Globus pallidus (tissue), 1 donor: ENCODE results near the gene HSD17B8.

ENCODE experiments used
- DNase-seq: peaks from one replicate; pipeline ENCODE4 v3.0.0-alpha.2; 2015; ENCODE audit warnings: low spot score

Gene HSD17B8

DNA sequence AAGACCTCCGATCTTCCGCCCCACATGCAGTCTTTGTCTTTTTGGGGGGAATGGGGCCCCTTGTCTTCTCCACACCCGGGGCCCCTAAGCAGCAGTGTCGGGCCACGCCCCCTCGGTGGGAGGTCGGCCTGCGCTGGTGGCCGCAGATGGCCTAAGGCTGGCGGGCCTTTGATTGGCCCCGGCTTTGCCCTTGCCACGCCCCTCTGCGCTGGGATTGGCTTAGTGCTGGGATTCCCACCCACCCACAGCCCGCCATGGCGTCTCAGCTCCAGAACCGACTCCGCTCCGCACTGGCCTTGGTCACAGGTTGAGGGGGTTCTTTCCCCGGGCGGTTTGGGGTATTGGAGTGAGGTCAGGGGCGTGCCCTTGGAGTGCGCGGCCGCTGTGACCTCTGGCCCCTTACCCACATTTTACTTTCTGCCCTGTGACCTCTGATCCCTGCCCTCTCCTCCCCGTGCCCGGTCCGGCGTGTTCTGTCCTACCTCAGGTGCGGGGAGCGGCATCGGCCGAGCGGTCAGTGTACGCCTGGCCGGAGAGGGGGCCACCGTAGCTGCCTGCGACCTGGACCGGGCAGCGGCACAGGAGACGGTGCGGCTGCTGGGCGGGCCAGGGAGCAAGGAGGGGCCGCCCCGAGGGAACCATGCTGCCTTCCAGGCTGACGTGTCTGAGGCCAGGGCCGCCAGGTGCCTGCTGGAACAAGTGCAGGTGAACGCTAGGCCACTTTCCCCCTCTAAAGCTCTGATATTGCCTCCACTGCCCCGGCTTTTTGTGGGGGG lies at the start of gene HSD17B8:
HSD17B8 (plus strand) TSS at position 241 of the 776 bp plus-strand sequence; CDS start at position 255, 14 bp downstream.
- peak; percentile 92 for DNase-seq

DNA sequence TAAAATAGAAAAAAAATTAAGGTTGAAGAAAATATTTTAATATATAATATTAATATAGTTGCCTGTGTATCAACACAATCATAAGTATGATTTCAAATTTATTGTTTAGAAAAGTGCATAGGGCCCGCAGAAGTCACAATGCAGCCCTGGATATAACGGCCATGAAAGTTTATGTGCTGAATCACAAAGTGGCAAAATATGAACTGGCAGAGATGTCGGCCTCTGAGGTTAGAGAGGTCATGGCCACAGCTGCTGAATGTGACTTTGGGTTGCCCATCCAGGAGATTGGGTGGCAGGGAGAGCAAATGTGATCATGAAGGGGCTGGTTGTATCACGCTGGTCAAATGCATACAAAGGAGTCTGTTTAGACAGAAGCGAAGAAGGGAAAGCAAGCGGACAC lies 47.9 kb upstream of the HSD17B8 start:
- DNase-seq = no peak

- DNase-seq = no peak
These were observed 47.5 kb upstream of the HSD17B8 start for GRCh38 chr6:33156964-33157363.

DNA sequence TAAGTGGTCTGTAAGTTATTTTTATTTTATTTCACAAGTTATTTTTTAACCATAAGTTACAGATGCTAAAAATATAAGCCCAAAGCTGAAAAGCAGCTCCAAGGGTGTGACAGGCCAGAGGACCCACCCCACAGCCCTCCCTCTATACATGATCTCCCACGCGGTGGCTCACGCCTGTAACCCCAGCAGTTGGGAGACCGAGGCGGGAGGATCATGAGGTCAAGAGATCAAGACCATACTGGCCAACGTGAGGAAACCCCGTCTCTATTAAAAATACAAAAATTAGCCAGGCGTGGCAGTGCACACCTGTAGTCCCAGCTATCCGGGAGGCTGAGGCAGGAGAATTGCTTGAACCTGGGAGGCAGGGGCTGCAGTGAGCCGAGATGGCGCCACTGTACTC lies 44.4 kb upstream of the HSD17B8 start:
- no peak for DNase-seq

DNA sequence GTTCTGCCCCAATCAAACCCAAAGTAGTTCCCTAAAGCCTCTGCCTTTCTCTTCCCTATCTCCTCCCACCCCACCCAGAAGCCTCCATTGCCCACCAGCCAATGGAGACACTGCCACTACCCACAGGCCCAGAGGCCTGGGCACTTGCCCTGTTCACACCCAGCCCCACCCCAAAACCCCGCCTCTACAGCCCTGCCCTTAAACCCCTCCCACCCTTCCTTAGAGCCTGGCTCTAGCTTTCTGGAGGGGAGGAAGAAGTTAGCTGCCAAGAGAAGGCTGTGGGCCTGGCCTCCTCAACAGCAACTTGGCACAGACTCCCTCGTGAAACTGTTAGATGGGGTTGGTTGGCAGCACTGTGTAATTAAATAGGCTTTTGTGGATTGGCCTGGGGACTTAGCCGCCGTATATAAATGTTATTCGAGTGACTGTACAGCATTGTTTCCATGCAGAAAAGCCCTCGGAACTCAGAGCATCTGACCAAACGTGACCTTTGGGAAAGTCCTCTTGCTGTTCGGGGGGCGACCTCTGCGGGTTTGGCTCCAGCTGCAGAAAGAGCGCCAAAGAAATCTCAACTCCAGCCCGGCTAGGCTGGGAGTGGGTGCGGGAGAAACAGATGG lies 43.6 kb upstream of the HSD17B8 start:
- DNase-seq = peak; percentile 27

DNA sequence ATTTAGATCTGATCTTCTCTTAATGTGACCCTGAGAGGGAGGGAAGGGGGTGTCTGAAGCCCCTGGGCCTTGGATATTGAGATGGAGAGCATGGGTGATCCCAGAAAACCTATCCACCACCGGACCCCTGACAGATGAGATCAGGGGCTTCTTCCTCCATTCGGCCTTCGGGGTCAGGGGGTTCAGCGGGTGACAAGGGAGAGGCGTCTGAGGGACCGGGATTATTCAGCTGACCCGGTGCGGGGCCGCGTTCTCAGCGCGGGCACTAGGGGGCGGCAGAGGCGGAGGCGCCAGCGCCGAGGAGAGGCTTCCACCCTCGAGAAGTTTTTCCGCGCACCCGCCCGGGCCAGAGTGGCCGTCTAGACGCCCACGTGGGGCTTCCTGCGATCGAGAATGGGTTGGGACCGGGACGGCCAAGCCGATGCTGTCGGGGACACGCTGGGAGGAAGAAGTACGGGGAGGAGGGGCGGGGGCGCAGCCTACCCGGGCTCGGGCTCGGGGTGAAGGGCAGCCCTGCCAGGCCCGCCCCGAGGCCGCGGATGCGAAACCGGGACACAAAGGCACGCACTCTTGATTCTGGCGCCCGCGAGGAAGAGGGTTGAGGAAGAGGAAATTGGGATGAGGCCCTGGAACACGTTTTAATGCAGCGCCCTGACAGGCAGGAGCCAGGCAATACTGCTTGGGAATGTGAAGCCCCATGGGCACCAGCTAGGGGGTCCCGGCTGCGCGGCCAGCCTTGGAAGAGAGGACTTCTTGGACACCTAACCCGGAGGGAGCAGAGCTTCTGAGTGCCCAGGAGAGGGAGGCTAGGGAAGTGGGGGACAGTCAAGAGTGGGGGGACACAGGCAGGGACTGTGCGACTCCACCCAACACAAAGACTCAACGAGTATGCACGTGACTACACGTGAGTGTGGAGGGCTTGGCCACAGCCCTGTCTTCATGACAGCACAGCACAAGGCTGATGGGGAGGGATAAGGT lies 42.8 kb upstream of the HSD17B8 start:
- DNase-seq = peak; percentile 68

- DNase-seq = no peak
These were observed 40.9 kb upstream of the HSD17B8 start for GRCh38 chr6:33163540-33163939.

DNA sequence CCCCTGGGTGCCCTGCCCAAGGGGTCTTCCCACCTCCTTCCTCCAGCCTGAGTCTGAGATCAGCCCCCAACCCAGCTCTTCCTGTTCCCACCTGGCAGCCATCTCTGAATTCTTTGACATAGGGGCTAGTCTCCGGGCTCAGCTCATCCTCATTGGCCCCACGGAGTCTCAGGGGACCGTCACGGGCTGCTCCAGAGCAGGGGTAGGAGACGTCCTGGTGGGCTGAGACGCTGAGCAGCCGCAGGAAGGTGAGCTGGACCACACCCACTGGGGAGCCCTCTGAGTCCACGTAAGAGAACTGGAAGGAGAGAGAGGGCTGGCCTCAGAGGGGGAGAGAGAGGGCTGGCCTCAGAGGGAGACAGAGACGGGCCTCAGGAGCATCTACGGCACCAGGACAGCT lies 40.3 kb upstream of the HSD17B8 start:
- DNase-seq = no peak

DNA sequence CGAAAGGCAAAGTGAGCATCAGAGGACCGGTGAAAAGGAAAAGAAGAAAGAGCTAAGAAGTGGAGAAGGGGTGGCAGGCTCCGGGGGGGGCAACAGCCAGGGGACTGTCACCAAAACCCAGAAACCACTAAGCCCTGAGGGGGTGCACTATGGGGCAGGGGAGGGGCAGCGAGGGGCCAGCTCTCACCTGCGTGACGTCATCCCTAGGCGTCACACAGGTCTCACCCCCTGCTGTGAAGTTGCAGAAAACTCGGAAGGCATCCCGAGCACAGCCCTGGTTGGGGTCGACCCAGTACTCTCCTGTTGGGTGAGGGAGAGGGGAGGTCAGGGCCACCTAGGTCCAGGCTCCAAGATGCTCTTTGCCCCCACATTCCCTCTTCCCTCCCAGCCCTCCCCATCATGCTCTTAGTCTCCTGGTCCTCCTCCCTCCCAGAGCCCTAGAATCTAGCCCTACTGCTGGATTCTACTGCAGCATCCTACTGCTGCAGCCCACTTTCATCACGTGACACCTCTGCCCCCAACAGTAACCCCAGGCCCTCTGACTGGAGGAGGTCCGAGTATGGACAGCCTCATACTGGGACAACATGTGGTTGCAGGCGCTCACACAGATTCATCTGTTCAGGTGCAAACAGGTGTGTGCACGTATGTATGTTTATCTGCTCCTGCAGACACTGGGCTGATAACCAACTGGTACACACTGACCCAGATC lies 39.6 kb upstream of the HSD17B8 start:
- no peak for DNase-seq

DNA sequence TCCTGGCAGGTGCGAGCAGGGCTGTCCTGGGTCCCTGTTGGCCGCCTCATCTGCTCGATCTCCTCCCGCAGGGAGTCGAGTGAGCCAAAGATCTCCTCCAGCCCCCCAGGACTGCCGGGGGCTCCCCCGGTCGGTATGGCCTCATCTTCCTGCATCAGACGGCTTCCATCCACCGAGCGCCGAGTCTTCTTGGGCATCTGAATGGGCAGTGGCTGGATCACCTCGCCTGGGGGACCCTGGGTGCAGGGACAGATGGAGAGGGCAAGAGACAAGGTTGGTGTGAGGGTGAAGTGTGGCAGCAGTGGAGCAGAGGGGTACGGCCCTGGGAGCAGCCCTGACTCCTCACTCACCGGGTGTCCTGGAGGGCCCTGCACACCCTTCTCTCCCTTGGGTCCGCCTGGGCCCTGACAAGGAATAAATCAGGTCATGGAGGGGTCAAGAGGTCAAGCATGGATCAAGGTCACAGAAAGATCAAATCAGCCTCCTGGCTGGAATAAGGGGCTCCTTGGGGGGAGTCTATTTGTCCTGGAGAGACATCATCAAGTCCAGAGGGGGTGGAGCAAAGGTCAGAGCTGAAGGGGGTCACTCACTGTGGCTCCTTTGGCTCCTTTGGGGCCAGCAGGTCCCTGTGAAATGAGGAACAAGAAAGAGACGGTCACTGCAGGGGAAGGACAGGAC lies 38.7 kb upstream of the HSD17B8 start:
- no peak for DNase-seq

DNA sequence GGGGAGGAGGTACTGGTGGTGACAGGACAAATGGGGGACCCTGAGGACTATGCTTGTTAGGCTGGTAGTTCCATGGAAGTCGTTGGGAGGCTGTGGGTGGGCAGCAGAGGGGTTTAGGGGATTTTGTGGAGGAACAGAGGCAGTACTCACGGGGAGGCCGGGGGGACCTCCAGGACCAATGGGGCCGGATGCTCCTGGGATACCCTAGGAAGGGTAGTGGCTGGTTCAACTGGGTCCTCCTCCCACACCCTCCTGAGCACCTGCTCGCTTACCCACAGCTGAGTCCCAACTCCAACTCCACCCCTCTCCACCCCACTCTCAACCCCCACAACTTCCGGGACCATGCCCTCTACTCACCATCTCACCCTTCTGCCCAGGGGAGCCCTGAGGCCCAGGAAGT lies 38.1 kb upstream of the HSD17B8 start:
- DNase-seq = no peak

DNA sequence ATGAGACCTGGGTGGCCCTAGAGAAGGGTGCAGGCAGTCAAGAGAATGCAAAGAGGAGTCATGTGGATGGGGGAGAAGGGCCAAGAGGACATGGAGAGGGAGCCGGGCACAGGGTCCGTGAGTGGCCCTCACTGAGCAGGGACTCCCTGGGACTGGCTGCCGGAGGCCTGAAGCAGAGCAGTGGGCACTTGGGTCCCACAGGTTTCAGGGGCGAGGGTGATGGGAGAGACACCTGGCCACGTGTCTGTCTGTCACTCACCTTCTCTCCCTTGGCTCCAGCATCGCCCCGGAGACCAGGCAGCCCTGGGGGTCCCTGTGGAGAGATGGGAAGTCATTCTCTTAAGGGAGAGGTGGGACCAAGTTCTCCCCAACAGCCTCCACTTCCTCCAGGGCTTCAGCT lies 37.6 kb upstream of the HSD17B8 start:
- DNase-seq = no peak

DNA sequence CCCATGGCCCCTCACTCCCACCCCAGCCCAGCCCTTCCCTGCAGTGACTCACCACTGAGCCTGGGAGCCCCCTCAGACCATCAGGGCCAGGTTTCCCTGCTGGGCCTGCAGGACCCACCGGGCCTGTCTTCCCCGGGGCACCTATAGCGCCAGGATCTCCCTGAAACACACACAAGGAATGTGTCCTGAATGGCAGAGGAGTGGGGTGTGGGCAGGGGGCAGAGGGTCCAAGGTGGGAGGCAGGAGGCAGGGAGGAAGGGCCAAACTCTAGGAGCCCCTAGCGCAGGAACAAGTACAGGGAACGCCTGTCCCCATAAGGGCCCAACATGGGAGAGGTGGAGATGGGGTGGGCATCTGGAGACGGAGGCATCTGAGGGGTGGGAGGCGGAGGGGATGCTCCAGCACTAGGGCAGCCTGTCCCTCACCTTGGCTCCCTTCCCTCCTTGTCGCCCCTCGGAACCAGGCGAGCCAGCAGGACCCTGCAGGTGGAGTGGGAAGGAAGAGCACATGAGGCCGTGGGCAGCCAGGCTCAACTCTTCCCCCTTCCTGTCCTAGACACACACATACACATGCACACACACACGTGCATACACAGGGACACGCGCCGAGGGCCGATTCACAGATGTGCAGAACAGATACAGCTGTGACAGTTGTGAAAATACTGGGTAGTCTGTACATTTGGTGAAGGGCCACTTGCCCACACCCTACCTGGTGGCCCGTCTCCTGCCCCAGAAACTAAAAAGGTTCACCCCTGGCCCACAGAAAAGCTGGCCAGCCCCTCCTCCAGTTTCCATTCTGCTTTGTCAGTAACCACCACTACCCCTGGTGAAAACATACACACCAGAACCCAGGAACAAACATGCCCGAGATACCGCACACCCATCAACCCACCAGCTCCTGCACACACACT lies 36.8 kb upstream of the HSD17B8 start:
- no peak for DNase-seq

DNA sequence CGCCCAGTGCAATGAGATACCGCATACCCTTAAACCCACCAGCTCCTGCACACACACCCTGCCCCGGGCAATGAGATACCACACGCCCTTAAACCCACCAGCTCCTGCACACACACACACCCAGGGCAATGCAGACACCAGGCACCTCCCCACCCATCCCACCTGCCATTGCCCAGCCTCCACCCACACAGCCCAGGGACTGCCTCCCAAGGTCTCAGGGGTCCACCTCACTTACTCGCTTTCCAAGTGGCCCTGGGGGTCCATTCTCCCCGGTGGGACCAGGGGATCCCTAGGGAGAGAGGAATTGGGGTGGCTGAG lies 36.2 kb upstream of the HSD17B8 start:
- no peak for DNase-seq

GRCh38 chr6:33168639-33169038 lies 35.8 kb upstream of the HSD17B8 start:
- no peak for DNase-seq

DNA sequence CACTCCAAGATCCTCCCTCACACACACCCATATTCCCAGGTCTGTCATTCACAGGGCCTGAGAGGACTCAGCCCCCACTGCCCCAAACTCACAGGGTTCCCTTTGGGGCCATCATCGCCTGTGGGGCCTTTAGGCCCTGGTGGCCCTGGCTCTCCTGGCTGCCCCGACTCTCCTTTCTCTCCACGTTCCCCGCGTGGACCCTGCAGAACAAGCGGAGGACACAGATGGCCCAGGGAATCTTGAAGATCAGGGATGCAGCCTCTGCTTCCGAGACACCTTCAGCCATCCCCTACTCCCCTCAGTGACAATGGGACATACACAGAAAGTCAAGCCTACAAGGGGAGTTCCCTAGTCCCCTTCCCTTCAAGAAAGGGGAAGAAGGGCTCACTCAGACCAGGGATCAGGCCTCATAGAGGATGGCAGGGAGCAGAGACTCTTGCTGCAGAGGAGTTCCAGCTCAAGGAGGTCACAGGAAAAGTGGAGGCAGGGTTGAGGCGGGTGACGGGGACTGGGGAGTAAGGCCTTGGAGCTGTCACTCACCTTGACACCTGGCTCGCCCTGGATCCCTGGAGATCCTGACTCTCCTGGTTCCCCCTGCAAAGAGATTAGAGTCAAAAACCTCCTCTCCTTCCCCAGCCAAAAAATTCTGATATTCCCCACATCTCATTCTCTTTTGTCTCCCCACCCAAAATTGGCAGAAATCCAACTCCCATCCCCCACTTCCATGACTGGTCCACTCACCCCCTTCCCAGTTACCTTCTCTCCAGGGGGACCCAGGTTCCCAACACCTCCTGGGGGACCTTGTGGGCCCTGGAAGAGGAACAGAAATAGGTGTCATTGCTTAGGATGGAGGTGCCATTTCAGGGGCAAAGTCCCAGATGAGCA lies 34.9 kb upstream of the HSD17B8 start:
- DNase-seq = no peak

- no peak for DNase-seq
These were observed 34.1 kb upstream of the HSD17B8 start for GRCh38 chr6:33170176-33171015.
